ENCODE data around the gene IFITM1. TPM values are rescaled to one million over a fixed set of nuclear protein-coding genes. Genes with fewer than 3 reads are reported as not detected.

IFITM1 gene
- total RNA-seq, 2 experiments from 2014 or later, result 36.4 to 72.4 TPM

DNA sequence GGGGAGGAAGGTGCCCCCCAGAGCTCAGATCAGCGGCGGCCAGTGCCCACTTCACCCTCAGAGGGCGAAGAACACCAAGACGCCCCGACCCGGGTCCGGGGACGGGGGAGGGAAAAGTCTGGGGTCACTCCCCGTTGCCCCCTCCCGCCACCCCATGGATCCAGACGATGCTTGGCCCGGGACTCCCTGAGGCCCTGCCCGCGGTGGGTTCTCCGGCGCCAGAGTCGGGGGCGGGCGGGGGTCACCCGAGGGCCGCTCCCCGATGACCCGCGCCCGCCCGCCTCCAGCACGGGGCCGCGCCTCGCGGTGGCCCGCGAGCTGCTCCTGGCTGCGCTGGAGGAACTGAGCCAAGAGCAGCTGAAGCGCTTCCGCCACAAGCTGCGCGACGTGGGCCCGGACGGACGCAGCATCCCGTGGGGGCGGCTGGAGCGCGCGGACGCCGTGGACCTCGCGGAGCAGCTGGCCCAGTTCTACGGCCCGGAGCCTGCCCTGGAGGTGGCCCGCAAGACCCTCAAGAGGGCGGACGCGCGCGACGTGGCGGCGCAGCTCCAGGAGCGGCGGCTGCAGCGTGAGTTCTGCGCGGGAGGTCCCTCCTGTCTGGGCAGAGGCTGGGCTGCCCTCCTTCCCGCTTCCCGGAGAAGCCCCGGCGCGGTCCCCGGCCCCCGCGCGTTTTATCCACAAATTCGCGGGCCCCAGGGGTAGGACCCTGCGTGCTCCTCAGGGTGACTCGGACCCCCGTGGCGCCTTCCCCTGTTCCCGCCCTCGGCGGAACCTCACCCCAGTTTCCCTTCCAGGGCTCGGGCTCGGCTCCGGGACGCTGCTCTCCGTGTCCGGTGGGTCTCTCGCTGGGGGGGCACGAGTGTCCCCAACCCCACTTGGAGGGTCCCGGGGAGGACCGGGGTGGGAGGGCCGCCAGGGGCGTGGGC lies 34.5 kb upstream of the IFITM1 start:
- POLR2A ChIA-PET, result no interaction called here
- no TSS peak for BruUV-seq (replicated peaks)
- TF ChIP-seq CTCF (conservative IDR thresholded peaks at IDR 0.05; ENCODE audit: low read length) (no peak), EZH2phosphoT487 (IDR thresholded peaks at IDR 0.05; ENCODE audit: borderline replicate concordance, low read depth, low read length) (no peak)
- no peaks in the 10 kb centered on the region for H3K36me3 ChIP-seq (ENCODE audit: insufficient read depth, low read length)
- no peak overlapping the region for H3K27ac ChIP-seq (ENCODE audit: low read depth, low read length, poor library complexity, severe bottlenecking)
- H3K9me3 ChIP-seq (ENCODE audit: low read length), result peaks cover 6% of the 10 kb centered on the region; the same call in 1 of the 2 replicates
- CTCF ChIA-PET (ENCODE audit: unreplicated experiment), result no interaction called here
- H4K20me1 ChIP-seq (ENCODE audit: insufficient read depth, low read length), result no peaks in the 10 kb centered on the region
- peaks cover 5% of the 10 kb centered on the region for H3K4me1 ChIP-seq (ENCODE audit: insufficient read depth, low read length, poor library complexity, severe bottlenecking)
- no peak overlapping the region for H3K4me3 ChIP-seq (ENCODE audit: low read depth, low read length, poor library complexity, severe bottlenecking)
- no peak overlapping the region for H3K4me2 ChIP-seq (ENCODE audit: low read length)
- intact Hi-C loops (cut with micrococcal nuclease; ENCODE audit: unreplicated experiment), result no loop called here
- H2AFZ ChIP-seq (ENCODE audit: low read length), result no peak overlapping the region
- no peak for DNase-seq (ENCODE audit: low spot score)
- H3K79me2 ChIP-seq (ENCODE audit: insufficient read depth, low read depth, low read length), result no peaks in the 10 kb centered on the region
- no peaks in the 10 kb centered on the region for H3K9me2 ChIP-seq (ENCODE audit: insufficient read depth, low read length)

DNA sequence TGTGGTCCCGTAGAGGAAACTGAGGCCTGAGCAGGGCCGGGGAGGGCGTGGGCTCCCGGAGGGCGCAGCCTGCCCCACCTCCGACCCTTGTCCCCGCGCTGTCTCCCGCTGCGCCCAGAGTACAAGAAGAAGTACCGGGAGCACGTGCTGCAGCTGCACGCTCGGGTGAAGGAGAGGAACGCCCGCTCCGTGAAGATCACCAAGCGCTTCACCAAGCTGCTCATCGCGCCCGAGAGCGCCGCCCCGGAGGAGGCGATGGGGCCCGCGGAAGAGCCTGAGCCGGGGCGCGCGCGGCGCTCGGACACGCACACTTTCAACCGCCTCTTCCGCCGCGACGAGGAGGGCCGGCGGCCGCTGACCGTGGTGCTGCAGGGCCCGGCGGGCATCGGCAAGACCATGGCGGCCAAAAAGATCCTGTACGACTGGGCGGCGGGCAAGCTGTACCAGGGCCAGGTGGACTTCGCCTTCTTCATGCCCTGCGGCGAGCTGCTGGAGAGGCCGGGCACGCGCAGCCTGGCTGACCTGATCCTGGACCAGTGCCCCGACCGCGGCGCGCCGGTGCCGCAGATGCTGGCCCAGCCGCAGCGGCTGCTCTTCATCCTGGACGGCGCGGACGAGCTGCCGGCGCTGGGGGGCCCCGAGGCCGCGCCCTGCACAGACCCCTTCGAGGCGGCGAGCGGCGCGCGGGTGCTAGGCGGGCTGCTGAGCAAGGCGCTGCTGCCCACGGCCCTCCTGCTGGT lies 33.7 kb upstream of the IFITM1 start:
- Histone ChIP-seq H3K9me3 (ENCODE audit: low read length) (peaks cover 6% of the 10 kb centered on the region; the same call in 1 of the 2 replicates), H3K4me2 (ENCODE audit: low read length) (no peak overlapping the region), H3K9me2 (ENCODE audit: insufficient read depth, low read length) (no peaks in the 10 kb centered on the region), H3K27ac (ENCODE audit: low read depth, low read length, poor library complexity, severe bottlenecking) (no peak overlapping the region), H2AFZ (ENCODE audit: low read length) (no peak overlapping the region), H3K4me3 (ENCODE audit: low read depth, low read length, poor library complexity, severe bottlenecking) (no peak overlapping the region), H3K36me3 (ENCODE audit: insufficient read depth, low read length) (no peaks in the 10 kb centered on the region), H4K20me1 (ENCODE audit: insufficient read depth, low read length) (no peaks in the 10 kb centered on the region), H3K79me2 (ENCODE audit: insufficient read depth, low read depth, low read length) (no peaks in the 10 kb centered on the region), H3K4me1 (ENCODE audit: insufficient read depth, low read length, poor library complexity, severe bottlenecking) (peaks cover under 1% of the 10 kb centered on the region)
- BruUV-seq (replicated peaks), result no TSS peak
- CTCF ChIA-PET (ENCODE audit: unreplicated experiment), result no interaction called here
- no peak for DNase-seq (ENCODE audit: low spot score)
- POLR2A ChIA-PET, result no interaction called here
- no peak for TF ChIP-seq CTCF (conservative IDR thresholded peaks at IDR 0.05; ENCODE audit: low read length)
- no peak for TF ChIP-seq EZH2phosphoT487 (IDR thresholded peaks at IDR 0.05; ENCODE audit: borderline replicate concordance, low read depth, low read length)
- intact Hi-C loops (cut with micrococcal nuclease; ENCODE audit: unreplicated experiment), result no loop called here

All from OCI-LY7 (cell line).